Body of pancreas (tissue), 4 donors: ENCODE data around the gene CAP1. TPM values are rescaled to one million over a fixed set of nuclear protein-coding genes. Genes with fewer than 3 reads are reported as not detected.

Experiments
- ATAC-seq: fragments of 150-250 bp; one replicate; pipeline ENCODE4 v1.9.1; 2016
- DNase-seq, 4 donors: peaks; one replicate each; pipeline ENCODE4 v3.0.0-alpha.2; 2019
- H3K27ac ChIP-seq, 4 donors: fragments of 200-600 bp; sonication (generic); 1 replicate in 3 of 4; 2 replicates in 1 of 4; pipeline versions ENCODE4 v1.5.1 to v1.6.1; 2016 to 2019; ENCODE audit warnings: mild to moderate bottlenecking in 1 of 4, mixed read lengths in 1 of 4, moderate library complexity in 1 of 4
- H3K27me3 ChIP-seq, 2 donors: fragments of 200-600 bp; sonication (generic); one replicate each; pipeline ENCODE4 v1.6.0; 2016; ENCODE audit warnings: mild to moderate bottlenecking in 1 of 2
- H3K36me3 ChIP-seq, 2 donors: fragments of 200-600 bp; sonication (generic); replicated peaks in 1 of 2; 2 replicates each; pipeline ENCODE4 v1.5.1; 2016; ENCODE audit warnings: low read depth in 2 of 2; ENCODE audit not compliant: insufficient read depth in 1 of 2
- H3K4me1 ChIP-seq: fragments of 200-600 bp; sonication (generic); one replicate; pipeline ENCODE4 v1.6.0; 2016
- H3K4me3 ChIP-seq, 2 donors: fragments of 200-600 bp; sonication (generic); 1 replicate in 1 of 2; 2 replicates in 1 of 2; pipeline ENCODE4 v1.5.1; 2016 to 2019
- H3K9me3 ChIP-seq, 3 donors: fragments of 200-600 bp; sonication (generic); 1 replicate in 2 of 3; 2 replicates in 1 of 3; pipeline ENCODE4 v1.5.1; 2016
- POLR2A ChIP-seq, 3 donors: fragments of 450-650 bp; IDR thresholded peaks; one replicate each; pipeline ENCODE4 v1.6.1; 2016; ENCODE audit warnings: antibody characterized with exemption in 3 of 3, mild to moderate bottlenecking in 2 of 3
- WGBS, 2 donors: methylation state at CpG; one replicate each; pipeline ENCODE4 v1.1.5; 2017; 5-methylcytosine and 5-hydroxymethylcytosine counted together
- intact Hi-C: fragments of 100-400 bp; cut with DNase I; formaldehyde crosslinking; loops from one replicate; pipeline ENCODE4 v1.15.1; 2023
- total RNA-seq, 2 donors: library from RNA; depleted of rRNA; stranded (reverse); fragments of >200 nt; gene quantifications; one replicate each; pipeline ENCODE4 v1.1.0, GENCODE V29; 2016
- TF ChIP-seq, protein P1 (sequence below), 7 experiments: fragments of 450-650 bp in 4 of 7; fragments of 200-600 bp in 3 of 7; sonication (generic) in 3 of 7; IDR thresholded peaks; one replicate each; pipeline ENCODE4 v1.5.1; 2016 to 2019; ENCODE audit warnings: antibody characterized with exemption in 7 of 7

The CAP1 gene
- total RNA-seq, 2 donors from 2014 or later = 60.7 to 66.3 TPM

DNA sequence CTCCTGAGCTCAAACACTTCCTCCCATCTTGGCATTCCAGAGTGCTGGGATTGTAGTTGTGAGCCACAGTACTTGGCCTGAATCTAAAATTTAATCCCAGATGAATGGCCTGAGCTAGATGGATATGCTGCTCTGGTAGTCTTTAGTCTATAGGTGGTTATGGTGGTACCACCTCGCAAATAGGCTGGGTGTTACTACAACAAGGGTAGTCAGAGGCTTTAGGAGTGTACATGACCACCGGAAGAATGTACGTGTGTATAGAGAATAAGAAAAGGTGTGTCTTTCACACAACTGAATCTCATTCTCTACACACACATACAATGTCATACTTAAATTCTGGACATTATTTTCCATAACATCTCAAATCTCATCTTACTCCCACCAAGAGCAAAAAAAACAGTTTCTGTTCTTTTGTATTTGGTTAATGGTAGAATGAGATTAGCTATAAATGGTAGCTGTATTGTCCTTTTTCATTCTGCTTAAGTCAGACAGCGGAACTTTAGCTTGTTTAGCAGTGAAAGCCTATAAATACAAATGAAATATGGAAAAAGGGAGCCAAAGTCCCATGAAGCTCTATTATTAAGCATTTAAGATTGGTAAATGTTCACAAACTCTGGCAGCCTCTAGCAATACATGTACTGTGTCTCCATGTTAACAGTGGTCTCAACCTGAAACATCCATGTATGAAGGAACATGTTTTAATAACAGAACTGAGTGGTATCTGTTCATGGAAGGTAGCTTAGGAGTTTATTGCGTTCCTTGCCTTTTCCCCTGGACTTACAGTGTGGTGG is 16.2 kb downstream of the CAP1 start:
- ATAC-seq (no peak), DNase-seq (no peak)
- 96 to 97% methylated on average over 5 of the region's 5 CpGs for WGBS, 2 donors
- intact Hi-C loops = no loop called here
- TF ChIP-seq, protein P1, sequence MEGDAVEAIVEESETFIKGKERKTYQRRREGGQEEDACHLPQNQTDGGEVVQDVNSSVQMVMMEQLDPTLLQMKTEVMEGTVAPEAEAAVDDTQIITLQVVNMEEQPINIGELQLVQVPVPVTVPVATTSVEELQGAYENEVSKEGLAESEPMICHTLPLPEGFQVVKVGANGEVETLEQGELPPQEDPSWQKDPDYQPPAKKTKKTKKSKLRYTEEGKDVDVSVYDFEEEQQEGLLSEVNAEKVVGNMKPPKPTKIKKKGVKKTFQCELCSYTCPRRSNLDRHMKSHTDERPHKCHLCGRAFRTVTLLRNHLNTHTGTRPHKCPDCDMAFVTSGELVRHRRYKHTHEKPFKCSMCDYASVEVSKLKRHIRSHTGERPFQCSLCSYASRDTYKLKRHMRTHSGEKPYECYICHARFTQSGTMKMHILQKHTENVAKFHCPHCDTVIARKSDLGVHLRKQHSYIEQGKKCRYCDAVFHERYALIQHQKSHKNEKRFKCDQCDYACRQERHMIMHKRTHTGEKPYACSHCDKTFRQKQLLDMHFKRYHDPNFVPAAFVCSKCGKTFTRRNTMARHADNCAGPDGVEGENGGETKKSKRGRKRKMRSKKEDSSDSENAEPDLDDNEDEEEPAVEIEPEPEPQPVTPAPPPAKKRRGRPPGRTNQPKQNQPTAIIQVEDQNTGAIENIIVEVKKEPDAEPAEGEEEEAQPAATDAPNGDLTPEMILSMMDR (IDR thresholded peaks at IDR 0.05) = no peak
- TF ChIP-seq POLR2A (IDR thresholded peaks at IDR 0.05) = no peak
- Histone ChIP-seq H3K4me3 (no peak overlapping the region), H3K9me3 (no peaks in the 10 kb centered on the region), H3K27me3 (no peaks in the 10 kb centered on the region), H3K4me1 (peaks cover 16% of the 10 kb centered on the region), H3K36me3 (peaks cover 0 to 11% of the 10 kb centered on the region in 2 donors), H3K27ac (no peak overlapping the region)

GRCh38 chr1:40057310-40058030 is 16.9 kb downstream of the CAP1 start:
- H3K27ac ChIP-seq = peak overlapping the region in 2 of 4 donors; percentile 17 to 24
- DNase-seq = no peak
- WGBS, 2 donors = 67 to 75% methylated on average over 1 of the region's 1 CpG
- ATAC-seq = no peak
- peaks cover 16% of the 10 kb centered on the region for H3K4me1 ChIP-seq
- no peaks in the 10 kb centered on the region for H3K27me3 ChIP-seq
- no peaks in the 10 kb centered on the region for H3K9me3 ChIP-seq
- H3K36me3 ChIP-seq = peaks cover 0 to 12% of the 10 kb centered on the region in 2 donors
- intact Hi-C loops = no loop called here
- TF ChIP-seq, protein P1 (IDR thresholded peaks at IDR 0.05) = no peak
- TF ChIP-seq POLR2A (IDR thresholded peaks at IDR 0.05) = no peak
- no peak overlapping the region for H3K4me3 ChIP-seq

- WGBS, 2 donors = 76 to 93% methylated on average over 1 of the region's 1 CpG
- ATAC-seq (no peak), DNase-seq (no peak)
- no peak for TF ChIP-seq POLR2A (IDR thresholded peaks at IDR 0.05)
- TF ChIP-seq, protein P1 (IDR thresholded peaks at IDR 0.05) = no peak
- intact Hi-C loops = no loop called here
- no peak overlapping the region for H3K4me3 ChIP-seq
- peaks cover 16% of the 10 kb centered on the region for H3K4me1 ChIP-seq
- no peaks in the 10 kb centered on the region for H3K9me3 ChIP-seq
- H3K27me3 ChIP-seq = no peaks in the 10 kb centered on the region
- peak overlapping the region in 1 of 4 donors; percentile 52 for H3K27ac ChIP-seq
- peaks cover 0 to 13% of the 10 kb centered on the region in 2 donors for H3K36me3 ChIP-seq
Measured at GRCh38 chr1:40058097-40058452, 17.5 kb downstream of the CAP1 start.

DNA sequence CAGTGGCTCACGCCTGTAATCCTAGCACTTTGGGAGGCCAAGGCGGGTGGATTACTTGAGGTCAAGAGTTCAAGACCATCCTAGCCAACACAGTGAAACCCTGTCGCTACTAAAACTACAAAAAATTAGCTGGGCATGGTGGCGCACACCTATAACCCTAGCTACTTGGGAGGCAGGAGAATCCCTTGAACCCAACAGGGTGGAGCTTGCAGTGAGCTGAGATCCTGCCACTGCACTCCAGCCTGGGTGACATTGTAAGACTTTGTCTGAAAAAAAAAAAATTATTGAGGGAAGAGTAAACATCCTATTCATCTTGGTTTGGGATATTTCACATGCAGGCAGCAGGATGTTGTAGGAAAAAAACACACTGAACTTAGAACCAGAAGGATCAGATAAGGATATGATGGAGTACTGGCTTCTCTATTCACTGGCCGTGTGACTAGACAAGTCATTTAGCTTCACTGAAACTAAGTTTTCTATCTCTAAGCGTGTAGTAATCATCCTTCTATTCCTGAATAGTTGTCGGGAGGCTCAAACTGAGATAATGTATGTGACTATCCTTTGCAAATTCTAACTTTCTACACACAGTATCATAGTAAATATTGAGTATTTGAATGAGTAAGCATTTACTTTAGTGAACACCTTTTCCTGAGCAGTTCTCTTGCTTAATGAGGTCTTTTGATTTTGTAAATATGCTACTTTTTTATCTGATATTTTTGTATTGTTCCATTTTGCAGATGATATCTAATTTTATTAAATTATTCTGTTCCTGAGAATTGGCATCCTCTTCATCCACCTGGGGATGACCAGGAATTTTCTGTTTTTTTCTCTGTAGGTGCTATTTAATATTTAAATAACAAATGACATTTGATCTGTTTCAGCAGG is 18.2 kb downstream of the CAP1 start:
- DNase-seq = no peak
- peaks cover 0 to 17% of the 10 kb centered on the region in 2 donors for H3K36me3 ChIP-seq
- H3K4me3 ChIP-seq = no peak overlapping the region
- no peaks in the 10 kb centered on the region for H3K27me3 ChIP-seq
- no peak for ATAC-seq
- WGBS, 2 donors = 81 to 88% methylated on average over 7 of the region's 7 CpGs
- H3K4me1 ChIP-seq = peaks cover 16% of the 10 kb centered on the region
- H3K27ac ChIP-seq = peak overlapping the region in 2 of 4 donors; percentile 41 to 52
- no peaks in the 10 kb centered on the region for H3K9me3 ChIP-seq
- TF ChIP-seq POLR2A (IDR thresholded peaks at IDR 0.05) = no peak
- TF ChIP-seq, protein P1 (IDR thresholded peaks at IDR 0.05) = no peak
- intact Hi-C loops = no loop called here
